ENCODE measurements around the gene SCAF1.
"Not testable (repeated sequence)": the region's sequence is repeated elsewhere in the genome, so short reads cannot be mapped to it uniquely, and the experiment has no call there.

The SCAF1 gene

DNA sequence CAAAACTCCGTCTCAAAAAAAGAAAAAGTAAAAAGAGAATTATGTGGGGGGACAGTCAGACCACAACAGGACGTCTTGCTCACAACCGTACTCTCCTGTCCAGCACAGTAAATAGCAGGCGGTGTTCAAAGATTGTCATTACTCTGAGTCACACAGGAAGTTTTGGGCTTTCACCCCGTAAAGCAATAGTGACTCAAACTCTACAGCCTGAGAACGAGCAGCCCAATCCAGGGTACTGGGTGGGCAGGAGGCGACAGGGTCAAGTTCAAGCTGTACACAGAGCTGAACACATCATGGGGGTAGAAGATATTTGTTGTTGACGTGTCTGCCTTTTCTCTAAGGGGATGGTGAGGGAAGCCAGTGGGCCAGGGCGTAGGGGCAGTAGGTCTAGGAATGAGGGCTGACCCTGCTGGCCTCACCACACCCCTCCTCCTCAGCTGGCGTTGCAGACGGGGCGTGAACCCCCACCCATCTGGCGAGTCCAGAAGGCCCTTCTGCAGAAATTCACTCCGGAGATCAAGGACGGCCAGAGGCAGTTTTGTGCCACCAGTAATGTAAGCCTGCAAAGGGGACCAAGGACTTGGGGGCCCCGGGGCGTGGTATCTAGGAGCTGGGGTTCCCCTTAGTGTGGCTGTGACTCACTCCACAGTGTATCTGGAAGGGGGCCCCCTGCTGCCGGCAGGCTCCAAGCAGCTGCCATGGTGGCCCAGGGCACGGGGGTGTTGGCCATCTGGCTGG, 27.7 kb upstream of the SCAF1 start:
- no peaks in the 10 kb centered on the region for H3K27me3 ChIP-seq (ENCODE audit: control insufficient read depth, insufficient read depth, low read length)
- H3K36me3 ChIP-seq (ENCODE audit: control insufficient read depth, insufficient read depth, low read length) = no peaks in the 10 kb centered on the region
- H2AFZ ChIP-seq = no peak overlapping the region
- H3K9ac ChIP-seq = no peak overlapping the region
- H3K79me2 ChIP-seq = peaks cover 55% of the 10 kb centered on the region
- H3K4me3 ChIP-seq (ENCODE audit: low read depth, low read length) = no peak overlapping the region
- no peaks in the 10 kb centered on the region for H3K4me1 ChIP-seq
- TF ChIP-seq, protein P1, sequence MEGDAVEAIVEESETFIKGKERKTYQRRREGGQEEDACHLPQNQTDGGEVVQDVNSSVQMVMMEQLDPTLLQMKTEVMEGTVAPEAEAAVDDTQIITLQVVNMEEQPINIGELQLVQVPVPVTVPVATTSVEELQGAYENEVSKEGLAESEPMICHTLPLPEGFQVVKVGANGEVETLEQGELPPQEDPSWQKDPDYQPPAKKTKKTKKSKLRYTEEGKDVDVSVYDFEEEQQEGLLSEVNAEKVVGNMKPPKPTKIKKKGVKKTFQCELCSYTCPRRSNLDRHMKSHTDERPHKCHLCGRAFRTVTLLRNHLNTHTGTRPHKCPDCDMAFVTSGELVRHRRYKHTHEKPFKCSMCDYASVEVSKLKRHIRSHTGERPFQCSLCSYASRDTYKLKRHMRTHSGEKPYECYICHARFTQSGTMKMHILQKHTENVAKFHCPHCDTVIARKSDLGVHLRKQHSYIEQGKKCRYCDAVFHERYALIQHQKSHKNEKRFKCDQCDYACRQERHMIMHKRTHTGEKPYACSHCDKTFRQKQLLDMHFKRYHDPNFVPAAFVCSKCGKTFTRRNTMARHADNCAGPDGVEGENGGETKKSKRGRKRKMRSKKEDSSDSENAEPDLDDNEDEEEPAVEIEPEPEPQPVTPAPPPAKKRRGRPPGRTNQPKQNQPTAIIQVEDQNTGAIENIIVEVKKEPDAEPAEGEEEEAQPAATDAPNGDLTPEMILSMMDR (IDR thresholded peaks at IDR 0.05) = no peak
- H3K4me2 ChIP-seq (ENCODE audit: low read length) = no peak overlapping the region
- H3K27ac ChIP-seq = no peak overlapping the region
- no peaks in the 10 kb centered on the region for H3K9me3 ChIP-seq (ENCODE audit: control insufficient read depth, low read length)

DNA sequence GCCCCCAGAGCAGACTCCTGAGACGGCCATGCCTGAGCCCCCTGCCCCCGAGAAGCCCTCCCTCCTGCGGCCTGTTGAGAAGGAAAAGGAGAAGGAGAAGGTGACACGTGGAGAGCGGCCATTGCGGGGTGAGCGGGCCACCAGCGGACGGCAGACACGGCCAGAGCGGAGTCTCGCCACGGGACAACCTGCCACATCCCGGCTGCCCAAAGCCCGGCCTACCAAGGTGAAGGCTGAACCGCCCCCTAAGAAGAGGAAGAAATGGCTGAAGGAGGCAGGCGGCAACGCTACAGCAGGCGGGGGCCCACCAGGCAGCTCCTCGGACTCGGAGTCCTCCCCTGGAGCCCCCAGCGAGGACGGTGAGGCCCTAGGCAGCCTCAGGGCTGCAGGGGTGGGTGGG, 26.1 kb upstream of the SCAF1 start:
- Histone ChIP-seq H3K27ac (no peak overlapping the region), H2AFZ (no peak overlapping the region), H3K27me3 (ENCODE audit: control insufficient read depth, insufficient read depth, low read length) (no peaks in the 10 kb centered on the region), H3K4me3 (ENCODE audit: low read depth, low read length) (no peak overlapping the region), H3K4me1 (no peaks in the 10 kb centered on the region), H3K9ac (no peak overlapping the region), H3K9me3 (ENCODE audit: control insufficient read depth, low read length) (no peaks in the 10 kb centered on the region), H3K79me2 (peaks cover 49% of the 10 kb centered on the region), H3K4me2 (ENCODE audit: low read length) (no peak overlapping the region), H3K36me3 (ENCODE audit: control insufficient read depth, insufficient read depth, low read length) (no peaks in the 10 kb centered on the region)
- TF ChIP-seq, protein P1 (IDR thresholded peaks at IDR 0.05) = no peak

DNA sequence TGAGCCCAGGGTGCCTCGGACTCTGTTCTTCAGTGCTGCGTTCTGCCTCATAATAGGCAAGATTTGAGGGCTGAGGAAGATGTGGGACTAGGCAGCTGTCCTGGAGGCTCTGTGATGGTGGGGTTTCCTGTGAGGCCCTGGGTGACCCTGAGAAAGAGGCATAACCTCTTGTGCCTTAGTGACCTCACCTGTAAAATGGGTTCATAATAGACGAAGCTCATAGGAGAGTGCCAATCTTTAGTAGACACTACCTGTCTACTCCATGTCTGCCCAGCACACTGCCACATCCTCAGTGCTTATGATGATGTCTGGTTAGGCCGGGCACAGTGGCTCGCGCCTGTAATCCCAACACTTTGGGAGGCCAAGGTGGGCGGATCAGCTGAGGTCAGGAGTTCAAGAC, 25.5 kb upstream of the SCAF1 start:
- H2AFZ ChIP-seq = no peak overlapping the region
- no peaks in the 10 kb centered on the region for H3K9me3 ChIP-seq (ENCODE audit: control insufficient read depth, low read length)
- H3K79me2 ChIP-seq = peaks cover 44% of the 10 kb centered on the region
- H3K27me3 ChIP-seq (ENCODE audit: control insufficient read depth, insufficient read depth, low read length) = no peaks in the 10 kb centered on the region
- H3K9ac ChIP-seq = no peak overlapping the region
- no peak overlapping the region for H3K4me2 ChIP-seq (ENCODE audit: low read length)
- TF ChIP-seq, protein P1 (IDR thresholded peaks at IDR 0.05) = no peak
- no peak overlapping the region for H3K27ac ChIP-seq
- H3K4me3 ChIP-seq (ENCODE audit: low read depth, low read length) = no peak overlapping the region
- no peaks in the 10 kb centered on the region for H3K4me1 ChIP-seq
- no peaks in the 10 kb centered on the region for H3K36me3 ChIP-seq (ENCODE audit: control insufficient read depth, insufficient read depth, low read length)

DNA sequence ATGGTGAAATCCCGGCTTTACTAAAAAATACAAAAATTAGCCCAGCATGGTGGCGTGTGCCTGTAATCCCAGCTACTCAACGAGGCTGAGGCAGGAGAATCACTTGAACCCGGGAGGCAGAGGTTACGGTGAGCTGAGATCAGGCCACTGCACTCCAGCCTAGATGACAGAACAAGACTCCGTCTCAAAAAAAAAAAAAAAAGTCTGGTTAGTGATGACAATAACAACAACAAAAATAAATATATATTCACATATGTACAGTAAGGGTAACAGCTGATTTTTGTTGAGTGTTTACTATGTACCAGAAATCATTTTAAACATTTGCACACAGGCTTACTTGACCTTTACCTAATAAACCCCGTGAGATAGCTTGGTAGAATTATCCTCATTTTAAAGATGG, 25.1 kb upstream of the SCAF1 start:
- no peaks in the 10 kb centered on the region for H3K36me3 ChIP-seq (ENCODE audit: control insufficient read depth, insufficient read depth, low read length)

DNA sequence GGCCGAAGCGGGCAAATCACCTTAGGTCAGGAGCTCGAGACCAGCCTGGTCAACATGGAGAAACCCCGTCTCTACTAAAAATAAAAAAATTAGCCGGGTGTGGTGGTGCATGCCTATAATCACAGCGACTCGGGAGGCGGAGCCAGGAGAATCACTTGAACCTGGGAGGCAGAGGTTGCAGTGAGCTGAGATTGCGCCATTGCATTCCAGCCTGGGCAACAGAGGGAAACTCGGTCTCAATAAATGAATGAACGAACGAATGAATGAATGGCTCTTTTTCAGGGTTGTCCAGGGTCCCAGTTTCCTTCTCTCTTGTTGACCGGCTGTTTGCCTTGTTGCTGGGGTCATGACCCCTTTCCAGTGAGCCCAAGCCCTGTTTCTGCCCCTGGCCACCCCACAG, 24.1 kb upstream of the SCAF1 start:
- not testable (repeated sequence) for H3K4me3 ChIP-seq (ENCODE audit: low read depth, low read length); H3K27ac ChIP-seq; H2AFZ ChIP-seq; H3K9me3 ChIP-seq (ENCODE audit: control insufficient read depth, low read length); H3K27me3 ChIP-seq (ENCODE audit: control insufficient read depth, insufficient read depth, low read length); H3K4me1 ChIP-seq; H3K4me2 ChIP-seq (ENCODE audit: low read length); H3K36me3 ChIP-seq (ENCODE audit: control insufficient read depth, insufficient read depth, low read length); H3K9ac ChIP-seq
- peaks cover 37% of the 10 kb centered on the region for H3K79me2 ChIP-seq

More for the DNA sequence above, 25.1 kb upstream of the SCAF1 start:
- Histone ChIP-seq H3K27ac (no peak overlapping the region), H3K4me3 (ENCODE audit: low read depth, low read length) (no peak overlapping the region), H3K9me3 (ENCODE audit: control insufficient read depth, low read length) (no peaks in the 10 kb centered on the region), H3K27me3 (ENCODE audit: control insufficient read depth, insufficient read depth, low read length) (no peaks in the 10 kb centered on the region), H3K9ac (no peak overlapping the region), H3K4me2 (ENCODE audit: low read length) (no peak overlapping the region), H2AFZ (no peak overlapping the region), H3K4me1 (no peaks in the 10 kb centered on the region), H3K79me2 (peaks cover 44% of the 10 kb centered on the region)
- TF ChIP-seq, protein P1 (IDR thresholded peaks at IDR 0.05) = no peak

Data from parathyroid adenoma (tissue), 2 donors.